HepG2 (cell line): ENCODE results near the gene MOAP1. TPM values are rescaled to one million over a fixed set of nuclear protein-coding genes. Genes with fewer than 3 reads are reported as not detected.

Source experiments
- DNMT3B ChIP-seq: conservative IDR thresholded peaks from 2 replicates; pipeline ENCODE4 v1.6.1; 2016; ENCODE audit warnings: missing biosample characterization, control low read depth
- GZF1 ChIP-seq: sonication (generic); formaldehyde crosslinking; IDR thresholded peaks from 2 replicates; pipeline ENCODE4 v1.5.1; 2020; ENCODE audit warnings: mild to moderate bottlenecking, missing genetic modification reagents
- HDAC1 ChIP-seq: sonication (generic); formaldehyde crosslinking; IDR thresholded peaks from 2 replicates; pipeline ENCODE4 v1.5.1; 2020; ENCODE audit warnings: mild to moderate bottlenecking, missing genetic modification reagents
- HMGA1 ChIP-seq: sonication (generic); formaldehyde crosslinking; conservative IDR thresholded peaks from 2 replicates; pipeline ENCODE4 v1.4.0; 2020; ENCODE audit warnings: missing genetic modification reagents
- IRF9 ChIP-seq: sonication (generic); formaldehyde crosslinking; IDR thresholded peaks from 2 replicates; pipeline ENCODE4 v1.8.0; 2022; ENCODE audit warnings: missing genetic modification reagents, mild to moderate bottlenecking, borderline replicate concordance
- JUND ChIP-seq: sonication (generic); formaldehyde crosslinking; IDR thresholded peaks from 2 replicates; pipeline ENCODE4 v1.8.0; 2022; ENCODE audit warnings: mild to moderate bottlenecking, missing genetic modification reagents
- MAFF ChIP-seq: IDR thresholded peaks from 2 replicates; pipeline ENCODE4 v1.6.1; 2011; ENCODE audit warnings: low read depth, low read length, improper control_type of control experiment
- MYPOP ChIP-seq: sonication (generic); formaldehyde crosslinking; IDR thresholded peaks from 2 replicates; pipeline ENCODE4 v1.8.1; 2023; ENCODE audit warnings: mild to moderate bottlenecking, moderate library complexity, missing genetic modification reagents
- NBN ChIP-seq: fragments of 450-650 bp; conservative IDR thresholded peaks from 2 replicates; pipeline ENCODE4 v1.6.1; 2017
- NRL ChIP-seq: sonication (generic); formaldehyde crosslinking; IDR thresholded peaks from 2 replicates; pipeline ENCODE4 v1.5.0; 2020; ENCODE audit warnings: missing genetic modification reagents, mild to moderate bottlenecking, moderate library complexity, borderline replicate concordance
- PHB2 ChIP-seq: fragments of 450-650 bp; IDR thresholded peaks from 2 replicates; pipeline ENCODE4 v1.6.1; 2018; ENCODE audit not compliant: partially characterized antibody
- PRPF4 ChIP-seq: fragments of 200-400 bp; formaldehyde crosslinking; IDR thresholded peaks from 2 replicates; pipeline ENCODE4 v1.6.1; 2016; ENCODE audit warnings: low read length, low read depth; ENCODE audit not compliant: poor library complexity, severe bottlenecking
- SMARCC2 ChIP-seq: fragments of 450-650 bp; IDR thresholded peaks from 2 replicates; pipeline ENCODE4 v1.6.1; 2017; ENCODE audit warnings: antibody characterized with exemption, mild to moderate bottlenecking
- SRSF1 ChIP-seq: fragments of 200-400 bp; formaldehyde crosslinking; optimal IDR thresholded peaks from 2 replicates; pipeline ENCODE3; 2017; ENCODE audit warnings: mild to moderate bottlenecking, low read depth, low read length, moderate library complexity
- TBX2 ChIP-seq: sonication (generic); formaldehyde crosslinking; IDR thresholded peaks from 2 replicates; pipeline ENCODE4 v1.5.0; 2020; ENCODE audit warnings: missing genetic modification reagents, mild to moderate bottlenecking, borderline replicate concordance
- U2AF1 ChIP-seq: fragments of 200-400 bp; formaldehyde crosslinking; optimal IDR thresholded peaks from 2 replicates; pipeline ENCODE3; 2017; ENCODE audit warnings: mild to moderate bottlenecking, low read depth, low read length
- XRCC5 ChIP-seq: fragments of 200-400 bp; formaldehyde crosslinking; optimal IDR thresholded peaks from 2 replicates; pipeline ENCODE3; 2017; ENCODE audit warnings: mild to moderate bottlenecking, low read length
- YEATS2 ChIP-seq: sonication (generic); formaldehyde crosslinking; IDR thresholded peaks from 2 replicates; pipeline ENCODE4 v1.4.0; 2020; ENCODE audit warnings: missing genetic modification reagents, borderline replicate concordance
- ZBTB1 ChIP-seq: sonication (generic); formaldehyde crosslinking; IDR thresholded peaks from 2 replicates; pipeline ENCODE4 v1.4.0; 2020; ENCODE audit warnings: missing genetic modification reagents, borderline replicate concordance
- ZNF12 ChIP-seq: sonication (generic); formaldehyde crosslinking; IDR thresholded peaks from 2 replicates; pipeline ENCODE4 v1.5.0; 2020; ENCODE audit warnings: missing genetic modification reagents
- ZNF253 ChIP-seq: sonication (generic); formaldehyde crosslinking; IDR thresholded peaks from 2 replicates; pipeline ENCODE4 v1.8.0; 2022; ENCODE audit warnings: mild to moderate bottlenecking, missing genetic modification reagents, borderline replicate concordance
- ZNF256 ChIP-seq: sonication (generic); formaldehyde crosslinking; conservative IDR thresholded peaks from 2 replicates; pipeline ENCODE4 v1.4.0; 2020; ENCODE audit warnings: missing genetic modification reagents
- ZNF430 ChIP-seq: sonication (generic); formaldehyde crosslinking; IDR thresholded peaks from 2 replicates; pipeline ENCODE4 v1.9.0; 2021; ENCODE audit warnings: mild to moderate bottlenecking, missing genetic modification reagents
- ZNF558 ChIP-seq: sonication (generic); formaldehyde crosslinking; IDR thresholded peaks from 2 replicates; pipeline ENCODE4 v1.9.0; 2022; ENCODE audit warnings: mild to moderate bottlenecking, missing genetic modification reagents, borderline replicate concordance
- ZNF629 ChIP-seq: sonication (generic); formaldehyde crosslinking; conservative IDR thresholded peaks from 2 replicates; pipeline ENCODE4 v1.5.0; 2020; ENCODE audit warnings: missing genetic modification reagents
- ZNF781 ChIP-seq: sonication (generic); formaldehyde crosslinking; IDR thresholded peaks from 2 replicates; pipeline ENCODE4 v1.5.1; 2020; ENCODE audit warnings: borderline replicate concordance, mild to moderate bottlenecking, missing genetic modification reagents; ENCODE audit errors: not compliant biosample characterization
- ZSCAN31 ChIP-seq: sonication (generic); formaldehyde crosslinking; IDR thresholded peaks from 2 replicates; pipeline ENCODE4 v1.5.0; 2020; ENCODE audit warnings: low read depth, mild to moderate bottlenecking, missing genetic modification reagents
- polyA plus RNA-seq, 8 experiments: library from polyadenylated mRNA; depleted of rRNA in 3 of 8; stranded (reverse) in 7 of 8; unstranded in 1 of 8; fragments of >200 nt; fragmentation: Illumina TruSeq in 4 of 8; extraction: Trizol in 4 of 8; gene quantifications; 2 replicates each; pipeline versions ENCODE4 v1.2.1 to v1.2.3, GENCODE V29; 2011 to 2016; ENCODE audit warnings: low read depth in 4 of 8, missing spikeins in 1 of 8, mixed read lengths in 1 of 8; ENCODE audit not compliant: insufficient read depth in 1 of 8
- total RNA-seq, 5 experiments: library from RNA; depleted of rRNA; stranded (reverse); fragments of >200 nt; fragmentation: Illumina TruSeq; extraction: Trizol; gene quantifications; 2 replicates each; pipeline ENCODE4 v1.2.3, GENCODE V29; 2016; ENCODE audit warnings: low read depth in 1 of 5

MOAP1 gene
- total and polyA plus RNA-seq, 2 of the 13 experiments (the other 11 are each of a cell fraction or from before 2014, with no cell fraction given) = 14.6 to 47.0 TPM

- no peak for TF ChIP-seq SRSF1
- no peak for TF ChIP-seq ZBTB1 (CRISPR knock-in tag)
- peak; percentile 68; the same call in 1 of the 2 replicates for TF ChIP-seq NRL
- no peak for TF ChIP-seq DNMT3B
- peak; percentile 84; the same call in 1 of the 2 replicates for TF ChIP-seq IRF9
- peak; percentile 58 for TF ChIP-seq TBX2 (CRISPR knock-in tag)
- no peak for TF ChIP-seq ZNF558 (CRISPR knock-in tag)
- no peak for TF ChIP-seq PHB2
- TF ChIP-seq HDAC1 = peak; percentile 89
- TF ChIP-seq ZNF430 (CRISPR knock-in tag) = no peak; the same call in 1 of the 2 replicates
- TF ChIP-seq ZNF781 (CRISPR knock-in tag) = peak; percentile 62
- 0 out of 2 replicates have a peak, but pooled peaks have one; percentile 30 for TF ChIP-seq ZNF629 (CRISPR knock-in tag)
- TF ChIP-seq JUND (CRISPR knock-in tag) = peak; percentile 13; the same call in 1 of the 2 replicates
- TF ChIP-seq NBN = no peak
- peak; percentile 74; the same call in 1 of the 2 replicates for TF ChIP-seq ZNF253 (CRISPR knock-in tag)
- TF ChIP-seq XRCC5 = peak; percentile 18
- no peak for TF ChIP-seq SMARCC2
- TF ChIP-seq U2AF1 = no peak
- TF ChIP-seq ZNF12 (CRISPR knock-in tag) = no peak
- TF ChIP-seq MAFF = no peak
- no peak for TF ChIP-seq ZSCAN31
- TF ChIP-seq HMGA1 = no peak
- peak; percentile 66; the same call in 1 of the 2 replicates for TF ChIP-seq GZF1 (CRISPR knock-in tag)
- TF ChIP-seq ZNF256 (CRISPR knock-in tag) = peak; percentile 86; the same call in 1 of the 2 replicates
- peak; percentile 48; the same call in 1 of the 2 replicates for TF ChIP-seq MYPOP
- TF ChIP-seq PRPF4 = peak; percentile 80
- TF ChIP-seq YEATS2 (CRISPR knock-in tag) = peak; percentile 63; the same call in 1 of the 2 replicates
These were observed at the start of gene MOAP1, which contains the start of gene LYSET (continued) for GRCh38 chr14:93184391-93185348.
